Breast epithelium (tissue), 4 donors: ENCODE measurements around the gene PFN3. TPM values are rescaled to one million over a fixed set of nuclear protein-coding genes. Genes with fewer than 3 reads are reported as not detected.

Experiments
- DNase-seq, 2 donors: peaks; one replicate each; pipeline ENCODE4 v3.0.0-alpha.2; 2019; ENCODE audit warnings: low spot score in 2 of 2
- H3K27ac ChIP-seq, 2 donors: fragments of 200-600 bp; sonication (generic) in 1 of 2; one replicate each; pipeline ENCODE4 v1.5.1; 2016 to 2019; ENCODE audit warnings: mild to moderate bottlenecking in 1 of 2
- H3K27me3 ChIP-seq, 2 donors: fragments of 200-600 bp; sonication (generic) in 1 of 2; one replicate each; pipeline versions ENCODE4 v1.5.1 to v1.6.0; 2017 to 2019; ENCODE audit warnings: control low read depth in 1 of 2, mild to moderate bottlenecking in 1 of 2
- H3K36me3 ChIP-seq: fragments of 200-600 bp; one replicate; pipeline ENCODE4 v1.5.1; 2019
- H3K4me1 ChIP-seq, 2 donors: fragments of 200-600 bp; sonication (generic); one replicate each; pipeline ENCODE4 v1.5.1; 2016 to 2019; ENCODE audit warnings: control low read depth in 1 of 2
- H3K4me3 ChIP-seq, 3 donors: fragments of 200-600 bp; sonication (generic); 1 replicate in 2 of 3; 2 replicates in 1 of 3; pipeline ENCODE4 v1.5.1; 2016 to 2019; ENCODE audit warnings: mild to moderate bottlenecking in 3 of 3, moderate library complexity in 2 of 3
- H3K9me3 ChIP-seq, 2 donors: fragments of 200-600 bp; sonication (generic) in 1 of 2; one replicate each; pipeline ENCODE4 v1.5.1; 2016 to 2019; ENCODE audit warnings: control low read depth in 1 of 2
- POLR2A ChIP-seq: fragments of 450-650 bp; IDR thresholded peaks from one replicate; pipeline ENCODE4 v1.6.1; 2016; ENCODE audit warnings: antibody characterized with exemption, mild to moderate bottlenecking, moderate library complexity
- POLR2AphosphoS5 ChIP-seq, 3 donors: sonication (generic); formaldehyde crosslinking; IDR thresholded peaks; one replicate each; pipeline ENCODE4 v1.6.1; 2017; ENCODE audit warnings: antibody characterized with exemption in 3 of 3
- intact Hi-C: fragments of 100-400 bp; cut with DNase I; formaldehyde crosslinking; loops from one replicate; pipeline ENCODE4 v1.15.1; 2023; ENCODE audit warnings: low total_unique reads
- total RNA-seq, 3 donors: library from RNA; depleted of rRNA; stranded (reverse); fragments of >200 nt; gene quantifications; one replicate each; pipeline ENCODE4 v1.1.0, GENCODE V29; 2016
- TF ChIP-seq, protein P1 (sequence below), 3 donors: fragments of 450-650 bp; IDR thresholded peaks; one replicate each; pipeline ENCODE4 v1.5.1; 2016 to 2017; ENCODE audit warnings: antibody characterized with exemption in 3 of 3, mild to moderate bottlenecking in 3 of 3, moderate library complexity in 3 of 3

The PFN3 gene
- total RNA-seq, 3 donors from 2014 or later: not detected

DNA sequence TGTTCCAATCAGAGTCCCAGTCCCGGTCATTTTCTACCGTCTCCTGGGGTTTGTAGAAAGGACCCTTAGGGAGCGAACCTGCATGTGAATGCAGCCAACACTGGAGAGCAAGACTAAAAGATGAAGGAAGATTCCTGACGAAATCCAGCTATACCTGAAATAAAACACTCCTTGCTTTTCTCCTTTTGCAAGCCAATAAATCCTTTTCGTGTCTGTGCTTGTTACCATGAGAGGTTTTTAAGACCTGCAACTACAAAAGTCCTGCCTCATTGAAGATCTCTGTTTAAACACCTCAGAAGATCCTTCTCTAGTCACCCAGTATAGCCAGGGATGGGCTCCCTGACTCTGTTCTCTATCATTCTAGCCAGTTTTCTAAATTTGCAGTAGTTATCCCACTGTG, 26.2 kb downstream of the PFN3 start:
- no peak overlapping the region for H3K4me3 ChIP-seq
- intact Hi-C loops: no loop called here
- no peaks in the 10 kb centered on the region for H3K4me1 ChIP-seq
- peak overlapping the region in 1 of 2 donors; percentile 66 for H3K27ac ChIP-seq
- H3K36me3 ChIP-seq: no peaks in the 10 kb centered on the region
- no peaks in the 10 kb centered on the region for H3K9me3 ChIP-seq
- no peak for DNase-seq
- no peaks in the 10 kb centered on the region for H3K27me3 ChIP-seq
- TF ChIP-seq, protein P1, sequence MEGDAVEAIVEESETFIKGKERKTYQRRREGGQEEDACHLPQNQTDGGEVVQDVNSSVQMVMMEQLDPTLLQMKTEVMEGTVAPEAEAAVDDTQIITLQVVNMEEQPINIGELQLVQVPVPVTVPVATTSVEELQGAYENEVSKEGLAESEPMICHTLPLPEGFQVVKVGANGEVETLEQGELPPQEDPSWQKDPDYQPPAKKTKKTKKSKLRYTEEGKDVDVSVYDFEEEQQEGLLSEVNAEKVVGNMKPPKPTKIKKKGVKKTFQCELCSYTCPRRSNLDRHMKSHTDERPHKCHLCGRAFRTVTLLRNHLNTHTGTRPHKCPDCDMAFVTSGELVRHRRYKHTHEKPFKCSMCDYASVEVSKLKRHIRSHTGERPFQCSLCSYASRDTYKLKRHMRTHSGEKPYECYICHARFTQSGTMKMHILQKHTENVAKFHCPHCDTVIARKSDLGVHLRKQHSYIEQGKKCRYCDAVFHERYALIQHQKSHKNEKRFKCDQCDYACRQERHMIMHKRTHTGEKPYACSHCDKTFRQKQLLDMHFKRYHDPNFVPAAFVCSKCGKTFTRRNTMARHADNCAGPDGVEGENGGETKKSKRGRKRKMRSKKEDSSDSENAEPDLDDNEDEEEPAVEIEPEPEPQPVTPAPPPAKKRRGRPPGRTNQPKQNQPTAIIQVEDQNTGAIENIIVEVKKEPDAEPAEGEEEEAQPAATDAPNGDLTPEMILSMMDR (IDR thresholded peaks at IDR 0.05): no peak
- TF ChIP-seq POLR2AphosphoS5 (IDR thresholded peaks at IDR 0.05) (no peak), POLR2A (no peak)

DNA sequence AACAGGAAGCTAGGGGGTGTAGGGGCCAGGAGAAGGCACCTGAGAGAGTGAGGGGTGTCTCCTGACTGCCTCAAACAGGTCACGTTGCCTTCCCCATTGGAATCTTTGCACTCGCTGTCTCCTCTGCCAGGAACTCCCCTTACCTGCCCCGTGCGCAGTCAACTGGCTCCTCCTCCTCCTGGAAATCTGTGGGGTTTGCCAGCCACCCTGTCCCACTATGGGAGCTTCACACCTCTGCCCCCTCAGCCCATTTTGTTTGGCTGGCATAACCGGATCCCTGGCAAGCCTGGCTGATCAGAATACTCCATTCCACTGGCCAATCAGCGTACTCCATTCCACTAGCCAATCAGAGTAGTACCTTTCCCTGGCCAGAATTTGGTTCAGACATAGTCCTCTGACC, 26.7 kb downstream of the PFN3 start:
- H3K9me3 ChIP-seq: no peaks in the 10 kb centered on the region
- no peaks in the 10 kb centered on the region for H3K27me3 ChIP-seq
- H3K36me3 ChIP-seq: no peaks in the 10 kb centered on the region
- no peak overlapping the region for H3K4me3 ChIP-seq
- peak overlapping the region; percentile 58 to 66 for H3K27ac ChIP-seq
- TF ChIP-seq POLR2AphosphoS5 (IDR thresholded peaks at IDR 0.05): no peak
- no peak for TF ChIP-seq POLR2A
- intact Hi-C loops: no loop called here
- no peak for DNase-seq
- H3K4me1 ChIP-seq: no peaks in the 10 kb centered on the region

DNA sequence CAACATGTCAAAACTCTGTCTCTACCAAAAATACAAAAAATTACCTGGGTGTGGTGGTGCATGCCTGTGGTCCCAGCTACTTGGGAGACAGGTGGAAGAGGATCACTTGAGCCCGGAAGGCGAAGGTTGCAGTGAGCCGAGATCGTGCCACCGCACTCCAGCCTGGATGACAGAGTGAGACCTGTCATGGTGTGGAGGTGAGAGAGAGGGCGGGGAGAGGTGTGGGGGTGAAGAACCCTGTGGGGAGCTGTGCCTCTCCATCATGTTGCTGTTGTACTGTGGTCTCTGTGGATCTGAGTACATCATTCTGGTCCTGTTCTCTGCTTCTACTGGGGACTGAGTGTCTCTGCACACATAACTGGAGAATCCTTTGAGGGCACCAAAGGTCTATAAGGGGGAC, 27.6 kb downstream of the PFN3 start:
- H3K27me3 ChIP-seq: no peaks in the 10 kb centered on the region
- no peaks in the 10 kb centered on the region for H3K36me3 ChIP-seq
- no peak overlapping the region for H3K27ac ChIP-seq
- no peak overlapping the region for H3K4me3 ChIP-seq
- no peak for DNase-seq
- intact Hi-C loops: no loop called here
- TF ChIP-seq, protein P1 (IDR thresholded peaks at IDR 0.05): no peak
- no peak for TF ChIP-seq POLR2A
- TF ChIP-seq POLR2AphosphoS5 (IDR thresholded peaks at IDR 0.05): no peak
- H3K4me1 ChIP-seq: no peaks in the 10 kb centered on the region
- H3K9me3 ChIP-seq: no peaks in the 10 kb centered on the region

DNA sequence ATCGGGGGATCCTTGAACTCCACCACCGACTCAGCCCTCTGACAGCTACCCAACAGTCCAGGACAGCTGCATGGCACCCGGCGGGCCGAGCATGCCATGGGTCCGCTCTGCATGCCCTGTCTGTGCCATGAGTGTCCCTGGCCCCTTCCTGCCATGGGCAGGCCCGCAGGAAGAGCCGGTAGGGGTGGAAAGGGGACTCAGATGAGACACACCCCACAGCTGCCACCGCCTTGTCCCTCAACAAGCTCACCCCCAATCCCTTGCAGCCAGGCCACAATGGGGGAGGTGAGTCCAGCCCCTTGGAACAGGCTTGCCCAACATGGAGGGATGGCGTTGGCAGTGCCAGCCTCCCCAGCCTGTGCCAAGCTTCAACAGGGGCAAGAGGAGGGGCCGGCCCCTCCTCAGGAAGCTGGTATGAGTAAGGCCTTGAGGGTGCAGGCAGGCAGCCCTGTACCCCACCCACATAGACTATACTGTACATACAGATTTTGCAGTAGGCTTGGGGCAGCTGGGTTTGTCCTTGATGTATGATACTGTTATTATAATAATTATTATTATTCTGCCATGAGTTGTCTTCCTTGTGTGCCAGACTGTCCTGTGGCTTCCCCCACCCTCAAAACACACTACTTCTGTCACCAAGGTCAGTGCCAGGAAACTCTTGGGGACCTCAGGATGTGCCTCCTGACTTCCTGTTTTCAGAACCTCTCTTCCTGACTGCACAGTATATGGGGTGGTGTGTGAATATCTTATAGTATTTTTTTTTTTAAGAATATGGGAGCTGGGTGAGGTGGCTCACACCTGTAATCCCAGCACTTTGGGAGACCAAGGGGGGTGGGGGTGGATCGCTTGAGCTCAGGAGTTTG, 28.2 kb downstream of the PFN3 start:
- no peak for DNase-seq
- Histone ChIP-seq H3K36me3 (no peaks in the 10 kb centered on the region), H3K27ac (no peak overlapping the region), H3K9me3 (no peaks in the 10 kb centered on the region), H3K27me3 (no peaks in the 10 kb centered on the region), H3K4me1 (no peaks in the 10 kb centered on the region), H3K4me3 (no peak overlapping the region)
- TF ChIP-seq POLR2AphosphoS5 (IDR thresholded peaks at IDR 0.05) (no peak), POLR2A (no peak)
- TF ChIP-seq, protein P1 (IDR thresholded peaks at IDR 0.05): no peak
- intact Hi-C loops: no loop called here

DNA sequence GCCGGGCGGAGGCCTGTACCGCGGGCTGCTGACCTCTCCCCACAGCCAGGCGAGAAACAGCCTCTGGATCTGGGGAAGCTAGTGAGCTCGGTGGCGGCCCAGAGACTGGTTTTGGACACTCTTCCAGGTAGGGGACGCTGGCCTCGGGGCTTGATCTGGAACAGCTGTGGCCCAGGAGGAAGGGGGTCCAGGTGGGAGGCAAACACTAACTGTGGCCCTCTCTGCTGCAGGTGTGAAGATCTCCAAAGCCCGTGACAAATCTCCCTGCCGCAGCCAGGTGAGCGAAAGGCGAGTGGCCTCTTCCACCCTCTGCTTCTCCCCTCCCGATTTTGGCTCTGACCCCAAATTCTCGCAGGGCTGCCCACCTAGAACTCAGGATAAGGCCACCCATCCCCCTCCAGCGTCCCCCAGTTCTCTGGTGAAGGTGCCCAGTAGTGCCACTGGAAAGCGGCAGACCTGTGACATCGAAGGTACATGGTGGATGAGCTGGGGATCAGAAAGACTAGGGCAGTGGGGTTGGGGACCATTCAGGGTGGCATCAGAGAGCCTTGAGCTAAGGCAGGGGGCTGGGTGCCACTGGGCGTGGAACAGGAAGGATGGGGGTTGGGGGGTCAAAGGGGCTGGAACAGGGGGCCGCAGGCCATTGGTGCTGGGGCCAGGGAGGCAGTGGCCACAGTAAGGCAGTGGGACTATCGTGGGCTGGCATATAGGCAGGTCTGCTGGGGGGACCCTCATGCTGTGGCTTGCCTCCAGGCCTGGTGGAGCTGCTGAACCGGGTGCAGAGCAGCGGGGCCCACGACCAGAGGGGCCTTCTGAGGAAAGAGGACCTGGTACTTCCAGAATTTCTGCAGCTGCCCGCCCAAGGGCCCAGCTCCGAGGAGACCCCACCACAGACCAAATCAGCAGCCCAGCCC, 29.1 kb downstream of the PFN3 start:
- no peak for DNase-seq
- TF ChIP-seq, protein P1 (IDR thresholded peaks at IDR 0.05): no peak
- TF ChIP-seq POLR2A (no peak), POLR2AphosphoS5 (IDR thresholded peaks at IDR 0.05) (no peak)
- intact Hi-C loops: no loop called here
- H3K4me1 ChIP-seq: no peaks in the 10 kb centered on the region
- H3K27ac ChIP-seq: peak overlapping the region in 1 of 2 donors; percentile 29
- H3K4me3 ChIP-seq: peak overlapping the region; percentile 23 to 59 (median 49)
- H3K27me3 ChIP-seq: no peaks in the 10 kb centered on the region
- H3K9me3 ChIP-seq: no peaks in the 10 kb centered on the region
- H3K36me3 ChIP-seq: no peaks in the 10 kb centered on the region
